ENCODE measurements around the gene GPATCH1. TPM values are rescaled to one million over a fixed set of nuclear protein-coding genes. Genes with fewer than 3 reads are reported as not detected.

The GPATCH1 gene
- total and polyA plus RNA-seq, 9 of the 15 experiments (the other 6 are each of a cell fraction or from before 2014, with no cell fraction given) = 3.7 to 9.7 (median 7.7) TPM

- BruUV-seq (replicated peaks) = no TSS peak
- ATAC-seq = peak; percentile 66
- H3K79me2 ChIP-seq (ENCODE audit: control insufficient read depth, insufficient read depth, low read length) = no peaks in the 10 kb centered on the region
- in situ Hi-C loops (cut with MboI) (no loop called here), intact Hi-C loops (cut with micrococcal nuclease) (no loop called here)
- 0 out of 4 replicates have a peak overlapping the region, but pooled peaks of 1 of the 2 experiments have one; percentile 33 for H3K9ac ChIP-seq (ENCODE audit: insufficient read depth in 1 of 2, low read depth in 2 of 2, low read length in 2 of 2)
- H3K9me3 ChIP-seq (replicated peaks; ENCODE audit: control insufficient read depth, insufficient read depth, low read depth, low read length) = no peaks in the 10 kb centered on the region
- CTCF ChIA-PET (ENCODE audit: low intra/inter-chr PET ratio) = no interaction called here
- no peaks in the 10 kb centered on the region; a peak in 2 of 5 replicates for H3K27me3 ChIP-seq (ENCODE audit: control insufficient read depth in 2 of 2, insufficient read depth in 2 of 2, low read length in 2 of 2)
- 25% methylated on average over 13 of the region's 13 CpGs for WGBS (ENCODE audit: insufficient coverage, low coverage, missing lambda C conversion rate)
- no peak overlapping the region for H3K4me3 ChIP-seq
- DNase-seq (ENCODE audit: extremely low read depth in 1 of 4, low spot score in 3 of 4) = peak in 3 of 4 experiments; percentile 23 to 44 (median 39)
- FAIRE-seq = no peak
- no peaks in the 10 kb centered on the region for H3K9me1 ChIP-seq (ENCODE audit: control insufficient read depth, insufficient read depth, low read length)
- H2AFZ ChIP-seq (ENCODE audit: low read depth, low read length) = peak overlapping the region; percentile 53
- H4K20me1 ChIP-seq (replicated peaks; ENCODE audit: control insufficient read depth, insufficient read depth, low read length) = no peaks in the 10 kb centered on the region
- H3K27ac ChIP-seq (ENCODE audit: extremely low read depth, low read depth, low read length) = no peak overlapping the region
- H3K4me2 ChIP-seq (ENCODE audit: insufficient read depth, low read length) = no peak overlapping the region; the same call in 1 of the 2 replicates
- peaks cover 0 to 15% of the 10 kb centered on the region in 2 experiments; a peak in 3 of 5 replicates for H3K4me1 ChIP-seq (replicated peaks in 1 of 2; ENCODE audit: control insufficient read depth in 2 of 2, insufficient read depth in 2 of 2, low read length in 2 of 2)
- POLR2A ChIA-PET = interaction anchor here (1.4 kb wide), 1 partner anchor 9 kb away, joined by 4 read pairs; no protein-coding TSS in a partner anchor
- H3K36me3 ChIP-seq (ENCODE audit: control insufficient read depth, insufficient read depth, low read length) = peaks cover 13% of the 10 kb centered on the region; the same call in 1 of the 3 replicates
- TF ChIP-seq ZNF79 (CRISPR knock-in tag; IDR thresholded peaks at IDR 0.05; ENCODE audit: low read depth) = no peak
- no peak for TF ChIP-seq XRCC4 (IDR thresholded peaks at IDR 0.05; ENCODE audit: extremely low read depth, insufficient read depth, insufficient read length)
- TF ChIP-seq NFRKB (IDR thresholded peaks at IDR 0.05; ENCODE audit: low read depth) = no peak
- TF ChIP-seq CTBP1 (IDR thresholded peaks at IDR 0.05; ENCODE audit: borderline replicate concordance) = peak; percentile 21; the same call in 1 of the 2 replicates
- TF ChIP-seq NFE2L1 (tag; IDR thresholded peaks at IDR 0.05; ENCODE audit: borderline replicate concordance, low read depth) = no peak
- peak; percentile 51 for TF ChIP-seq MEIS2 (IDR thresholded peaks at IDR 0.05; ENCODE audit: partially characterized antibody)
- TF ChIP-seq ZNF639 (CRISPR knock-in tag; conservative IDR thresholded peaks at IDR 0.05 in 1 of 2, IDR thresholded peaks at IDR 0.05 in 1 of 2) = no peak
- 0 out of 2 replicates have a peak, but pooled peaks have one; percentile 7 for TF ChIP-seq BHLHE40 (IDR thresholded peaks at IDR 0.05; ENCODE audit: low read length)
- TF ChIP-seq NCOA4 (IDR thresholded peaks at IDR 0.05; ENCODE audit: partially characterized antibody) = no peak
- TF ChIP-seq TRIM24 (IDR thresholded peaks at IDR 0.05) = 0 out of 4 replicates have a peak, but pooled peaks of 1 of the 2 experiments have one; percentile 8
- 0 out of 4 replicates have a peak, but pooled peaks of 1 of the 2 experiments have one; percentile 18 for TF ChIP-seq RAD21 (CRISPR knock-in tag; conservative IDR thresholded peaks at IDR 0.05 in 1 of 2, IDR thresholded peaks at IDR 0.05 in 1 of 2)
- no peak for TF ChIP-seq RB1 (IDR thresholded peaks at IDR 0.05; ENCODE audit: low read depth)
These were observed 52.6 kb downstream of the GPATCH1 start for GRCh38 chr19:33133438-33134031.

Measured in K562 (cell line).